Activated CD4-positive, alpha-beta T cell treated with anti-CD3 and anti-CD28 coated beads, Interleukin-2, amount 10 ng/mL, durations not matched to agents 24 days and 14 days (primary cell): ENCODE measurements around the gene MYO9A. TPM values are rescaled to one million over a fixed set of nuclear protein-coding genes. Genes with fewer than 3 reads are reported as not detected.
"Not testable (repeated sequence)": the region's sequence is repeated elsewhere in the genome, so short reads cannot be mapped to it uniquely, and the experiment has no call there.

Source experiments
- DNase-seq: peaks from one replicate; pipeline ENCODE4 v3.0.0; 2022
- H3K27ac Mint-ChIP-seq: one replicate; pipeline ENCODE4 v1.8.0; 2022; ENCODE audit warnings: mild to moderate bottlenecking, mixed read lengths
- H3K27me3 Mint-ChIP-seq: one replicate; pipeline ENCODE4 v1.8.0; 2022; ENCODE audit warnings: mixed read lengths
- H3K36me3 Mint-ChIP-seq: one replicate; pipeline ENCODE4 v1.8.0; 2022; ENCODE audit warnings: low read depth, mild to moderate bottlenecking, mixed read lengths
- H3K4me1 Mint-ChIP-seq: one replicate; pipeline ENCODE4 v1.8.0; 2021; ENCODE audit warnings: mixed read lengths
- H3K4me3 Mint-ChIP-seq: one replicate; pipeline ENCODE4 v1.8.0; 2022; ENCODE audit warnings: mild to moderate bottlenecking, moderate library complexity, mixed read lengths
- H3K9me3 Mint-ChIP-seq: one replicate; pipeline ENCODE4 v1.8.0; 2021; ENCODE audit warnings: mixed read lengths
- intact Hi-C: fragments of 100-400 bp; cut with micrococcal nuclease; formaldehyde crosslinking; loops from one replicate; pipeline ENCODE4 v1.15.1; 2023
- total RNA-seq: library from RNA; stranded (reverse); gene quantifications from 2 replicates; pipeline ENCODE4 v1.2.3, GENCODE V29; 2022

Gene MYO9A
- total RNA-seq, 1 donor from 2014 or later: 19.4 TPM

GRCh38 chr15:71916834-71917233 is 201.1 kb downstream of the MYO9A start:
- H3K27me3 Mint-ChIP-seq: no peaks in the 10 kb centered on the region
- DNase-seq: no peak
- no peaks in the 10 kb centered on the region for H3K36me3 Mint-ChIP-seq
- no peak overlapping the region for H3K4me3 Mint-ChIP-seq
- intact Hi-C loops: no loop called here
- no peaks in the 10 kb centered on the region for H3K4me1 Mint-ChIP-seq
- no peaks in the 10 kb centered on the region for H3K9me3 Mint-ChIP-seq
- no peak overlapping the region for H3K27ac Mint-ChIP-seq

GRCh38 chr15:71914092-71914491 is 203.9 kb downstream of the MYO9A start:
- Mint-ChIP-seq H3K4me3 (no peak overlapping the region), H3K9me3 (no peaks in the 10 kb centered on the region), H3K27me3 (no peaks in the 10 kb centered on the region), H3K36me3 (no peaks in the 10 kb centered on the region), H3K4me1 (no peaks in the 10 kb centered on the region), H3K27ac (no peak overlapping the region)
- no peak for DNase-seq
- intact Hi-C loops: no loop called here

GRCh38 chr15:71899674-71900073 is 218.3 kb downstream of the MYO9A start:
- H3K4me3 Mint-ChIP-seq: no peak overlapping the region
- H3K36me3 Mint-ChIP-seq: peaks cover 10% of the 10 kb centered on the region
- H3K4me1 Mint-ChIP-seq: no peaks in the 10 kb centered on the region
- intact Hi-C loops: no loop called here
- no peaks in the 10 kb centered on the region for H3K27me3 Mint-ChIP-seq
- H3K27ac Mint-ChIP-seq: no peak overlapping the region
- DNase-seq: no peak
- no peaks in the 10 kb centered on the region for H3K9me3 Mint-ChIP-seq

GRCh38 chr15:71893691-71894090 is 224.3 kb downstream of the MYO9A start:
- intact Hi-C loops: no loop called here
- H3K36me3 Mint-ChIP-seq: peaks cover 7% of the 10 kb centered on the region

GRCh38 chr15:71892335-71892734 is 225.6 kb downstream of the MYO9A start:
- Mint-ChIP-seq H3K4me1 (no peaks in the 10 kb centered on the region), H3K4me3 (no peak overlapping the region), H3K27me3 (no peaks in the 10 kb centered on the region), H3K27ac (no peak overlapping the region), H3K9me3 (no peaks in the 10 kb centered on the region), H3K36me3 (no peaks in the 10 kb centered on the region)
- intact Hi-C loops: no loop called here
- DNase-seq: no peak

More at GRCh38 chr15:71893691-71894090, 224.3 kb downstream of the MYO9A start:
- Mint-ChIP-seq H3K9me3 (no peaks in the 10 kb centered on the region), H3K27ac (no peak overlapping the region), H3K27me3 (no peaks in the 10 kb centered on the region), H3K4me3 (no peak overlapping the region), H3K4me1 (no peaks in the 10 kb centered on the region)
- no peak for DNase-seq

- no peaks in the 10 kb centered on the region for H3K9me3 Mint-ChIP-seq
Observed at GRCh38 chr15:71891026-71891425, 226.9 kb downstream of the MYO9A start.

GRCh38 chr15:71889947-71890346 is 228.0 kb downstream of the MYO9A start:
- Mint-ChIP-seq H3K36me3 (no peaks in the 10 kb centered on the region), H3K4me1 (no peaks in the 10 kb centered on the region), H3K9me3 (no peaks in the 10 kb centered on the region), H3K27me3 (no peaks in the 10 kb centered on the region), H3K27ac (no peak overlapping the region), H3K4me3 (no peak overlapping the region)
- intact Hi-C loops: no loop called here
- DNase-seq: no peak

More at GRCh38 chr15:71891026-71891425, 226.9 kb downstream of the MYO9A start:
- Mint-ChIP-seq H3K4me1 (no peaks in the 10 kb centered on the region), H3K27ac (no peak overlapping the region), H3K36me3 (no peaks in the 10 kb centered on the region), H3K27me3 (no peaks in the 10 kb centered on the region), H3K4me3 (no peak overlapping the region)
- no peak for DNase-seq
- intact Hi-C loops: no loop called here

- intact Hi-C loops: no loop called here
- Mint-ChIP-seq H3K36me3 (no peaks in the 10 kb centered on the region), H3K4me3 (no peak overlapping the region), H3K4me1 (no peaks in the 10 kb centered on the region), H3K27me3 (no peaks in the 10 kb centered on the region), H3K9me3 (no peaks in the 10 kb centered on the region), H3K27ac (no peak overlapping the region)
- no peak for DNase-seq
Observed at GRCh38 chr15:71889385-71889784, 228.6 kb downstream of the MYO9A start.

- DNase-seq: no peak
- no peak overlapping the region for H3K4me3 Mint-ChIP-seq
- no peaks in the 10 kb centered on the region for H3K27me3 Mint-ChIP-seq
- no peaks in the 10 kb centered on the region for H3K4me1 Mint-ChIP-seq
- intact Hi-C loops: no loop called here
- no peaks in the 10 kb centered on the region for H3K36me3 Mint-ChIP-seq
- no peak overlapping the region for H3K27ac Mint-ChIP-seq
- no peaks in the 10 kb centered on the region for H3K9me3 Mint-ChIP-seq
Observed at GRCh38 chr15:71888797-71889196, 229.2 kb downstream of the MYO9A start.

GRCh38 chr15:71885390-71885789 is 232.6 kb downstream of the MYO9A start:
- H3K4me1 Mint-ChIP-seq: no peaks in the 10 kb centered on the region
- H3K9me3 Mint-ChIP-seq: no peaks in the 10 kb centered on the region
- H3K27ac Mint-ChIP-seq: no peak overlapping the region
- no peaks in the 10 kb centered on the region for H3K36me3 Mint-ChIP-seq
- no peak overlapping the region for H3K4me3 Mint-ChIP-seq
- H3K27me3 Mint-ChIP-seq: no peaks in the 10 kb centered on the region
- intact Hi-C loops: no loop called here
- DNase-seq: no peak

- Mint-ChIP-seq H3K27ac (no peak overlapping the region), H3K36me3 (no peaks in the 10 kb centered on the region)
Observed at GRCh38 chr15:71883447-71883846, 234.5 kb downstream of the MYO9A start.

GRCh38 chr15:71880276-71880675 is 237.7 kb downstream of the MYO9A start:
- Mint-ChIP-seq H3K36me3 (no peaks in the 10 kb centered on the region), H3K4me1 (no peaks in the 10 kb centered on the region)
- intact Hi-C loops: no loop called here

More at GRCh38 chr15:71883447-71883846, 234.5 kb downstream of the MYO9A start:
- H3K9me3 Mint-ChIP-seq: no peaks in the 10 kb centered on the region
- no peak overlapping the region for H3K4me3 Mint-ChIP-seq
- intact Hi-C loops: no loop called here
- DNase-seq: no peak
- H3K27me3 Mint-ChIP-seq: no peaks in the 10 kb centered on the region
- H3K4me1 Mint-ChIP-seq: no peaks in the 10 kb centered on the region

GRCh38 chr15:71874245-71874644 is 243.7 kb downstream of the MYO9A start:
- H3K27ac Mint-ChIP-seq: no peak overlapping the region
- no peaks in the 10 kb centered on the region for H3K4me1 Mint-ChIP-seq

More at GRCh38 chr15:71880276-71880675, 237.7 kb downstream of the MYO9A start:
- Mint-ChIP-seq H3K27me3 (no peaks in the 10 kb centered on the region), H3K4me3 (no peak overlapping the region), H3K9me3 (no peaks in the 10 kb centered on the region), H3K27ac (no peak overlapping the region)
- no peak for DNase-seq

GRCh38 chr15:71858232-71858631 is 259.7 kb downstream of the MYO9A start:
- intact Hi-C loops, H3K4me3 Mint-ChIP-seq, H3K4me1 Mint-ChIP-seq, H3K9me3 Mint-ChIP-seq, H3K27ac Mint-ChIP-seq, H3K27me3 Mint-ChIP-seq, H3K36me3 Mint-ChIP-seq, DNase-seq: not testable (repeated sequence)

More at GRCh38 chr15:71874245-71874644, 243.7 kb downstream of the MYO9A start:
- H3K4me3 Mint-ChIP-seq: no peak overlapping the region
- H3K9me3 Mint-ChIP-seq: no peaks in the 10 kb centered on the region
- DNase-seq: no peak
- no peaks in the 10 kb centered on the region for H3K36me3 Mint-ChIP-seq
- intact Hi-C loops: no loop called here
- no peaks in the 10 kb centered on the region for H3K27me3 Mint-ChIP-seq

- no peaks in the 10 kb centered on the region for H3K9me3 Mint-ChIP-seq
- no peak overlapping the region for H3K27ac Mint-ChIP-seq
- H3K4me3 Mint-ChIP-seq: no peak overlapping the region
- no peaks in the 10 kb centered on the region for H3K4me1 Mint-ChIP-seq
- H3K36me3 Mint-ChIP-seq: no peaks in the 10 kb centered on the region
- no peak for DNase-seq
- no peaks in the 10 kb centered on the region for H3K27me3 Mint-ChIP-seq
- intact Hi-C loops: no loop called here
Observed at GRCh38 chr15:71853543-71853942, 264.4 kb downstream of the MYO9A start.
